Measurements from ENCODE around the gene CPEB4. TPM values are rescaled to one million over a fixed set of nuclear protein-coding genes. Genes with fewer than 3 reads are reported as not detected.

CPEB4 gene
- total RNA-seq, 1 donor from 2014 or later, result 31.9 TPM

DNA sequence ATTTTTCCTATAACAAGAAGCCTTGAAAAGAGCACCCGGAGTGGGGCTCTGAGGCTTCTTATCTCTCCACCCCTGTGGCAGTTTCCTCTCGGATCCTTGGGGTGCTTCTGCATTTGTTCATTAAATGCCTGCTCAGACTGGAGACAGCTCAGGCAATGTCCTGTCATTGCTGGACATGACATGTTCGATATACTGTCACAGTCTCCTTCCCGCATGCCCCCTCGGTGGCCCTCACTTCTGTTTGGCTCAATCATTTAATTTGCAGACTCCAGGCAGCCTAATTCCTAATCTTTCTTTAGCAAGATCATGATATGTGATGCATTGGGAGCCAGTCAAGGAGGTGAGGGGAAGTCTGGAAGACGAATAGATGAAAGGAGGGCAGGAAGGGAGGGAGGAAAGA, 37.5 kb upstream of the CPEB4 start:
- Histone ChIP-seq H3K4me1 (no peaks in the 10 kb centered on the region), H3K27ac (no peak overlapping the region), H3K9me3 (no peaks in the 10 kb centered on the region), H3K4me3 (no peak overlapping the region), H3K36me3 (no peaks in the 10 kb centered on the region), H3K27me3 (no peaks in the 10 kb centered on the region)
- DNase-seq (ENCODE audit: extremely low spot score in 2 of 2), result no peak
- intact Hi-C loops (cut with DNase I), result no loop called here
- TF ChIP-seq, protein P1, sequence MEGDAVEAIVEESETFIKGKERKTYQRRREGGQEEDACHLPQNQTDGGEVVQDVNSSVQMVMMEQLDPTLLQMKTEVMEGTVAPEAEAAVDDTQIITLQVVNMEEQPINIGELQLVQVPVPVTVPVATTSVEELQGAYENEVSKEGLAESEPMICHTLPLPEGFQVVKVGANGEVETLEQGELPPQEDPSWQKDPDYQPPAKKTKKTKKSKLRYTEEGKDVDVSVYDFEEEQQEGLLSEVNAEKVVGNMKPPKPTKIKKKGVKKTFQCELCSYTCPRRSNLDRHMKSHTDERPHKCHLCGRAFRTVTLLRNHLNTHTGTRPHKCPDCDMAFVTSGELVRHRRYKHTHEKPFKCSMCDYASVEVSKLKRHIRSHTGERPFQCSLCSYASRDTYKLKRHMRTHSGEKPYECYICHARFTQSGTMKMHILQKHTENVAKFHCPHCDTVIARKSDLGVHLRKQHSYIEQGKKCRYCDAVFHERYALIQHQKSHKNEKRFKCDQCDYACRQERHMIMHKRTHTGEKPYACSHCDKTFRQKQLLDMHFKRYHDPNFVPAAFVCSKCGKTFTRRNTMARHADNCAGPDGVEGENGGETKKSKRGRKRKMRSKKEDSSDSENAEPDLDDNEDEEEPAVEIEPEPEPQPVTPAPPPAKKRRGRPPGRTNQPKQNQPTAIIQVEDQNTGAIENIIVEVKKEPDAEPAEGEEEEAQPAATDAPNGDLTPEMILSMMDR (IDR thresholded peaks at IDR 0.05), result no peak

DNA sequence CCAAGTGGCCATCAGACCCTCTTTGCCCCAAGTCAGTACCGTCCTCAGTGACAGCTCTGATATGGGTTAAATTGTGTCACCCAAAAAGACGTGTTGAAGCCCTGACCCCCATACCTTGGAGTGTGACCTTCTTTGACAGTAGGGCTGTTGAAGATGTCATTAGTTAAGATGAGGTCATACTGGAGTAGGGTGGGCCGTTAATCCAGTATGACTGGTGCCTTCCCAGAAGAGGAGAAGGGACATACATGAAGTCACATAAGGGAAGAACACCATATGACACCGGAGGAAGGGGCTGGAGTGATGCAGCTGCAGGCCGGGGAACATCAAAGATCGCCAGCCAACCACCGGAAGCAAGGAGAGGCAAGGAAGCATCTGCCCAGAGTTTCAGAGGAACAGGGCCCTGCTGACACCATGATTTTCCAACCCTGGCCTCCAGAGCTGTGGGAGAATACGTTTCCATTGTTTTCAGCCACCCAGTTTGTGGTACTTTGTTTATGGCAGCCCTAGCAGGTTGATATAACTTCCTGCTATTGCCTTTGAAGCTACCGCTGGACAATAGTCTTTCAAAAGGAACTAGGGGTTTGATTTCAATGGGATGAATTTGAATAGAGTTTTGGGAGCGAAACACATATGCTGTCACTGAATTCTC, 36.4 kb upstream of the CPEB4 start:
- no peak overlapping the region for H3K4me3 ChIP-seq
- TF ChIP-seq POLR2AphosphoS5 (IDR thresholded peaks at IDR 0.05; ENCODE audit: insufficient read depth in 1 of 2, low read depth in 1 of 2) (no peak), POLR2A (IDR thresholded peaks at IDR 0.05) (no peak)
- TF ChIP-seq, protein P1 (IDR thresholded peaks at IDR 0.05), result no peak
- no peaks in the 10 kb centered on the region for H3K27me3 ChIP-seq
- H3K36me3 ChIP-seq, result no peaks in the 10 kb centered on the region
- H3K9me3 ChIP-seq, result no peaks in the 10 kb centered on the region
- H3K27ac ChIP-seq, result no peak overlapping the region
- H3K4me1 ChIP-seq, result no peaks in the 10 kb centered on the region
- intact Hi-C loops (cut with DNase I), result no loop called here
- no peak for DNase-seq (ENCODE audit: extremely low spot score in 2 of 2)

DNA sequence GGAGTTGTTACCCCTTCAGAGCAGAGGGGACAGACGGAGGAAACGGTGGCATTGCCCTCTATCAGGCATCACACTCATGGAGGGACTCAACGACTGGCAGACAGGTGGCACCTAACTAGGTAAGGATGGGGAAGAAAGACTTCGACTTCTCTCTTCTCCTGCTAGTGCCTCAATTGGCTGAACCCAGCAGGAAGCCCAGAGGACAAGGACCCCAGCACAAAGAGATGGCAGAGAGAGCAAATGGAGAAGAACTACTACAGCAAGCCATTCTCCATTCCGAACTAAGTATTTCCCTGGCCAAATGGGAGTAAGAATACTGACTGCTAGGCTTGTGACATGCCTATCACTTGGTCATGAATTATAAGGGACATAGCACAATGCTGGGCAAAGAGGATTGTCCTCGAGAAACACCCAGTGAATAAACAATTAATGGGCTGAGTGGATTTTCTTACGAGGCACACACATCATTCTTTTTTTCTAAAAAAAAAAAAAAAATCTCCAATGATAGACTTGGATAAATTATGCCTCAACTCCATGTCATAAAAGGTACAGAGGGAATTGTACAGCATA, 35.3 kb upstream of the CPEB4 start:
- H3K4me1 ChIP-seq, result no peaks in the 10 kb centered on the region
- no peaks in the 10 kb centered on the region for H3K9me3 ChIP-seq
- no peak overlapping the region for H3K4me3 ChIP-seq
- H3K27me3 ChIP-seq, result no peaks in the 10 kb centered on the region
- no peak overlapping the region for H3K27ac ChIP-seq
- DNase-seq (ENCODE audit: extremely low spot score in 2 of 2), result no peak
- intact Hi-C loops (cut with DNase I), result no loop called here
- H3K36me3 ChIP-seq, result no peaks in the 10 kb centered on the region
- TF ChIP-seq POLR2AphosphoS5 (IDR thresholded peaks at IDR 0.05; ENCODE audit: insufficient read depth in 1 of 2, low read depth in 1 of 2) (no peak), POLR2A (IDR thresholded peaks at IDR 0.05) (no peak)
- TF ChIP-seq, protein P1 (IDR thresholded peaks at IDR 0.05), result no peak

- no peak overlapping the region for H3K27ac ChIP-seq
- H3K36me3 ChIP-seq, result no peaks in the 10 kb centered on the region
Observed at GRCh38 chr5:173853370-173854131, 34.6 kb upstream of the CPEB4 start.

More at GRCh38 chr5:173853370-173854131, 34.6 kb upstream of the CPEB4 start:
- TF ChIP-seq POLR2AphosphoS5 (IDR thresholded peaks at IDR 0.05; ENCODE audit: insufficient read depth in 1 of 2, low read depth in 1 of 2) (no peak), POLR2A (IDR thresholded peaks at IDR 0.05) (no peak)
- TF ChIP-seq, protein P1 (IDR thresholded peaks at IDR 0.05), result no peak
- H3K27me3 ChIP-seq, result no peaks in the 10 kb centered on the region
- no peak overlapping the region for H3K4me3 ChIP-seq
- no peak for DNase-seq (ENCODE audit: extremely low spot score in 2 of 2)
- intact Hi-C loops (cut with DNase I), result no loop called here
- no peaks in the 10 kb centered on the region for H3K9me3 ChIP-seq
- no peaks in the 10 kb centered on the region for H3K4me1 ChIP-seq

All from vagina (tissue), 2 donors.